ENCODE measurements around the gene WBP1L. TPM values are rescaled to one million over a fixed set of nuclear protein-coding genes. Genes with fewer than 3 reads are reported as not detected.
A peak's percentile ranks its signal among the peaks of the same experiment; 100 is the strongest.
"Not testable (repeated sequence)": the region's sequence is repeated elsewhere in the genome, so short reads cannot be mapped to it uniquely, and the experiment has no call there.

Gene WBP1L
- total RNA-seq, 1 donor from 2014 or later, result 30.7 TPM

- DNase-seq (ENCODE audit: low spot score, unreplicated experiment), result no peak
- no peak for TF ChIP-seq CTCF (IDR thresholded peaks at IDR 0.05; ENCODE audit: unreplicated experiment)
- Mint-ChIP-seq H3K27ac (no peak overlapping the region), H3K9me3 (ENCODE audit: low read depth) (no peaks in the 10 kb centered on the region), H3K27me3 (no peaks in the 10 kb centered on the region), H3K4me1 (ENCODE audit: low read depth) (no peaks in the 10 kb centered on the region), H3K36me3 (ENCODE audit: insufficient read depth) (peaks cover 12% of the 10 kb centered on the region), H3K4me3 (ENCODE audit: low read depth) (no peak overlapping the region)
Observed at GRCh38 chr10:102732661-102733060, 11.1 kb upstream of the WBP1L start.

- Mint-ChIP-seq H3K27me3 (no peaks in the 10 kb centered on the region), H3K4me3 (ENCODE audit: low read depth) (no peak overlapping the region), H3K9me3 (ENCODE audit: low read depth) (no peaks in the 10 kb centered on the region), H3K36me3 (ENCODE audit: insufficient read depth) (peaks cover 9% of the 10 kb centered on the region), H3K27ac (peak overlapping the region; percentile 17), H3K4me1 (ENCODE audit: low read depth) (no peaks in the 10 kb centered on the region)
- no peak for DNase-seq (ENCODE audit: low spot score, unreplicated experiment)
- TF ChIP-seq CTCF (IDR thresholded peaks at IDR 0.05; ENCODE audit: unreplicated experiment), result no peak
Observed at GRCh38 chr10:102735065-102735562, 8.6 kb upstream of the WBP1L start.

- no peak overlapping the region for H3K4me3 Mint-ChIP-seq (ENCODE audit: low read depth)
- no peak for DNase-seq (ENCODE audit: low spot score, unreplicated experiment)
- H3K9me3 Mint-ChIP-seq (ENCODE audit: low read depth), result peaks cover 5% of the 10 kb centered on the region
- H3K4me1 Mint-ChIP-seq (ENCODE audit: low read depth), result peaks cover 6% of the 10 kb centered on the region
- H3K27ac Mint-ChIP-seq, result no peak overlapping the region
- TF ChIP-seq CTCF (IDR thresholded peaks at IDR 0.05; ENCODE audit: unreplicated experiment), result no peak
- H3K27me3 Mint-ChIP-seq, result no peaks in the 10 kb centered on the region
- H3K36me3 Mint-ChIP-seq (ENCODE audit: insufficient read depth), result peaks cover 6% of the 10 kb centered on the region
Observed at GRCh38 chr10:102738692-102739121, 5.0 kb upstream of the WBP1L start.

DNA sequence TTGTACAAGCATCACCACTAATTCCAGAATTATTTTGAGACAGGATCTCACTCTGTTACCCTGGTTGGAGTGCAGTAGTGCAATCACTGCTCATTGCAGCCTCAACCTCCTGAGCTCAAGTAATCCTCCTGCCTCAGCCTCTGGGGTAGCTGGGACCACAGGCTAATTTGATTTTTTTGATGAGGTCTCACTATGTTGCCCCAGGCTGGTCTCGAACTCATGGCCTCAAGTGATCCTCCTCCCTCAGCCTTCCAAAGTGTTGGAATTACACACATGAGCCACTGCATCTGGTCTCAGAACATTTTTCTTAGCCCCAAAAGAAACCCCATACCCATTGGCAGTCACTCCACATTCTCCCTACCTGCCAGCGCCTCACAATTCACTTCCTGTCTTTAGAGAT is 3.5 kb upstream of the WBP1L start:
- H3K27me3 Mint-ChIP-seq, result no peaks in the 10 kb centered on the region
- TF ChIP-seq CTCF (IDR thresholded peaks at IDR 0.05; ENCODE audit: unreplicated experiment), result no peak
- H3K4me3 Mint-ChIP-seq (ENCODE audit: low read depth), result no peak overlapping the region
- DNase-seq (ENCODE audit: low spot score, unreplicated experiment), result no peak
- no peak overlapping the region for H3K27ac Mint-ChIP-seq
- H3K4me1 Mint-ChIP-seq (ENCODE audit: low read depth), result peaks cover 16% of the 10 kb centered on the region
- peaks cover 3% of the 10 kb centered on the region for H3K36me3 Mint-ChIP-seq (ENCODE audit: insufficient read depth)
- peaks cover 5% of the 10 kb centered on the region for H3K9me3 Mint-ChIP-seq (ENCODE audit: low read depth)

GRCh38 chr10:102741726-102742237 is 2.0 kb upstream of the WBP1L start:
- H3K36me3 Mint-ChIP-seq (ENCODE audit: insufficient read depth), result peaks cover 2% of the 10 kb centered on the region
- no peak overlapping the region for H3K27ac Mint-ChIP-seq
- no peak overlapping the region for H3K4me3 Mint-ChIP-seq (ENCODE audit: low read depth)
- peaks cover 5% of the 10 kb centered on the region for H3K9me3 Mint-ChIP-seq (ENCODE audit: low read depth)
- peaks cover 22% of the 10 kb centered on the region for H3K4me1 Mint-ChIP-seq (ENCODE audit: low read depth)
- no peak for DNase-seq (ENCODE audit: low spot score, unreplicated experiment)
- H3K27me3 Mint-ChIP-seq, result no peaks in the 10 kb centered on the region
- TF ChIP-seq CTCF (IDR thresholded peaks at IDR 0.05; ENCODE audit: unreplicated experiment), result no peak

DNA sequence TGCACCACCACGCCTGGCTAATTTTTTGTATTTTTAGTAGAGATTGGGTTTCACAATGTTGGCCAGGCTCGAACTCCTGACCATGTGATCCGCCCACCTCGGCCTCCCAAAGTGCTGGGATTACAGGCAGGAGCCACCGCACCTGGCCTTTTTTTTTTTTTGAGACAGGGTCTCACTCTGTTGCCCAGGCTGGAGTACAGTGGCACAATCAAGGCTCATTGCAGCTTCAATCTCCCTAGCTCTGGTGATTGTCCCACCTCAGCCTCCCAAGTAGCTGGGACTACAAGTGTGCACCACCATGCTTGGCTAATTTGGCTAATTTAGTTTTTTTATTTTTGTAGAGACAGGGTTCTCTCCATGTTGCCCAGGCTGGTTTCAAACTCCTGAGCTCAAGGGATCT is 1.4 kb upstream of the WBP1L start:
- H3K9me3 Mint-ChIP-seq (ENCODE audit: low read depth); H3K4me3 Mint-ChIP-seq (ENCODE audit: low read depth); DNase-seq (ENCODE audit: low spot score, unreplicated experiment); H3K36me3 Mint-ChIP-seq (ENCODE audit: insufficient read depth); H3K27ac Mint-ChIP-seq; H3K27me3 Mint-ChIP-seq: not testable (repeated sequence)
- peaks cover 22% of the 10 kb centered on the region for H3K4me1 Mint-ChIP-seq (ENCODE audit: low read depth)
